ENCODE data around the gene AKAP9.
"Not testable (repeated sequence)": the region's sequence is repeated elsewhere in the genome, so short reads cannot be mapped to it uniquely, and the experiment has no call there.

AKAP9 gene

DNA sequence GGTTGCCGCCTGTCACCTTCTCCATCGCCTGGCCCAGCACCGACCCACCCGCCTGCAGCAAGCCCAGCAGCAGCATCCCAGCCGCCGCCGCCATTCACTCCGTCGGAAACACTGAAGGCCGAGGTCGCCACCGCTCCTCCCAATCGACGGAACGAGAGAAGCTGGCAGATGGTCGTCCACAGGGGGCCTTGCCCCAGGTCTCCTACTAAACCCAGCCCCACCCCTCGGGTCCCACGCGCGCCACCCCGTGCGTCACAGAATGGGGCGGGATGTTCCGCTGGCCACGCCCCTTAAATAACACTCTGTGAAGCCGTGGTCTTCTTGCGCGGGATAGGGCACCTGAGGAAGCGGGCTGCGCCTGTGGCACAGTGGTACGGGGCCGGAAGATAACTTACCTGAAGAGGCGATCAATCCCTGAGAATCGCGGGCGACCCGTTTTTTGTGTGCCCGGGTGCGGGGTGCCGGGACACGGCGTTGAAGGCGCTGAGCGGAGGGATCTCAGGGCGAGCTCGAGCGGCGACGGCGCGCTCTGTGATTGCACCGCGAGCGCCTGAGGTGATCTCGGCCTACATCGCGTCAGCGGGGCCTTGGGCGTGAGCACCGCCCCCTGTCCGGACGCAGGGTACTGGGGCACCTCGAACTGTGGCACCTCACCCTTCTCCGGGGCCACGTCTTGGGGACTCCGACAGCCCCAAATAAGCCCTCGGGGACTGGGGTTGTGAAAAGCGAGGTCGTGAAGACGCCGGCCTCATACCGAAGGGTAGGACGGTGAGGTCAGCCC is 193.8 kb downstream of the AKAP9 start, which contains the start of gene CYP51A1:
CYP51A1 (minus strand) TSS at position 207 of the 781 bp plus-strand sequence; CDS start at position 94, 113 bp downstream.
- peak; percentile 92 for DNase-seq (ENCODE audit: low spot score)

DNA sequence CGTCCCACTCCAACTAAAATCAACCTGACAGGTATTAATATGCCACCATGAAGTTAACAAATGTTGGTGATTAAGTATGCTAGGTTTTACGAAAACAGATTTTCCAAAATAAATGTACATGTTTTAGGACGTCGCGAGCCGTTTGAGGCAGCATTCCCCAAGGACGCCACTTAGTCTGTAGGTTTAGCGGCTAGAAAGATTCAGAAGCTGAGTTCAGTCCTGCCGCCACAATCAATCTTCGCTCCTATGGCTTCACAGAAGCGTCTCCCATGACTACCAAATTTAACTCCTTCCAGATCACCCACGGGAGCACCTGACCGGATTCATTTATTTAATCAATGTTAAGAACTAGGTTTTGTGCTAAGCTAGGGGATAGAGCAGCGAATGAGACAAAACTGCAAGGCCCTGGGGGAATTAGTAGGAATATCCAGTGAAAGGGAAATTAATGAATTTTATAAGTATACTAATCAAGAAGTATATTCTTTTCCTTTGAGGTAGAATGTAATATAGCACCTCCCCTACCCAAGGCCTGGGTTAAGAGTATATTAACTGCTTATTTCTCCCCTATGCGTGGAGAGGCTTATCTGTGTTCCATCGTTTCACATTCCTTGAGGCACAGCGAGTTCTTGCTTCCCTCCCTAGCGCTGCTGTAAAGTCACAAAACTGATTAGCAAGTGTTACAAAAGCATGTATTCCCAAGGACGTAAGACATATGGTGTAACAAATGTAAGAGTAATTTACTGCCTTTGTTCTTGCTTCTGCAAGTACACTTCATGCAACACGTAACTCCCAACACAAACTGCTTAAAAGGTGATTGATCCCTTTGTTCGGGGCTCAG is 194.6 kb downstream of the AKAP9 start:
- DNase-seq (ENCODE audit: low spot score) = no peak

DNA sequence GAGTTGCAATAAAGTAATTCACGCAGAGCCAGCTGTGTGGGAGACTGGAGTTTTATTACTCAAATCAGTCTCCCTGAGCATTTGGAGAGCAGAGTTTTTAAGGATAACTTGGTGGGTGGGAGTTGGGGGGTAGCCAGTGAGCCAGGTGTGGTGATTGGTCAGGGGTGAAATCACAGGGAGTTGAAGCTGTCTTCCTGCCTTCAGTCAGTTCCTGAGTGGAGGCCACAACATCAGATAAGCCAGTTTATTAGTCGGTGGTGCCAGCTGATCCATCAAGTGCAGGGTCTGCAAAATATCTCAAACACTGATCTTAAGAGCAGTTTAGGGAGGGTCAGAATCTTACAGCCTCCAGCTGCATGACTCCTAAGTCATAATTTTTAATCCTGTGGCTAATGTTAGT is 196.9 kb downstream of the AKAP9 start:
- no peak for DNase-seq (ENCODE audit: low spot score)

DNA sequence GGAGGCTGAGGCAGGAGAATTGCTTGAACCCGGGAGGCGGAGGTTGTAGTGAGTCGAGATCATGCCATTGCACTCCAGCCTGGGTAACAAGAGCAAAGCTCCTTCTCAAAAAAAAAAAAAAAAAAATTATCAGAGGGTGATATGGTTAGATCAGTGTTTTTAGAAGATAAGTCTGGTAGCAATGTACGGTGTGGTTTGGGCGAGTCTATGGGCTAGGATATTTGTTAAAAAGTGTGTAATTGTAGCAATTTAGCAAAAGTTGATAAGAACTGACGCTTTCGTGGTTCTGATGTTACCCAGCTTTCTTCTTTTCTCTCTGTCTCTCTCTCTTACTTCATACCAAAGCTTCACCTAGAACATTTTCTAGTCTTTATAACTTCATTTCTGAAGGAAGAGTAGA is 200.5 kb downstream of the AKAP9 start:
- no peak for DNase-seq (ENCODE audit: low spot score)

DNA sequence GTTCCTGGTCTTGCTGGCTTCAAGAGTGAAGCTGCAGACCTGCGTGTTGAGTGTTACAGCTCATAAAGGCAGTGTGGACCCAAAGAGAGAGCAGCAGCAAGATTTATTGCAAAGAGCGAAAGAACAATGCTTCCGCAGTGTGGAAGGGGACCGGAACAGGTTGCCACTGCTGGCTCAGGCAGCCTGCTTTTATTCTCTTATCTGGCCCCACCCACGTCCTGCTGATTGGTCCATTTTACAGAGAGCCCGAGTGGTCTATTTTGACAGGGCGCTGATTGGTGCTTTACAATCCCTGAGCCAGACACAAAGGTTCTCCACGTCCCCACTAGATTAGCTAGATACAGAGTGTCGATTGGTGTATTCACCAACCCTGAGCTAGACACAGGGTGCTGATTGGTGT is 202.1 kb downstream of the AKAP9 start:
- DNase-seq (ENCODE audit: low spot score) = not testable (repeated sequence)

DNA sequence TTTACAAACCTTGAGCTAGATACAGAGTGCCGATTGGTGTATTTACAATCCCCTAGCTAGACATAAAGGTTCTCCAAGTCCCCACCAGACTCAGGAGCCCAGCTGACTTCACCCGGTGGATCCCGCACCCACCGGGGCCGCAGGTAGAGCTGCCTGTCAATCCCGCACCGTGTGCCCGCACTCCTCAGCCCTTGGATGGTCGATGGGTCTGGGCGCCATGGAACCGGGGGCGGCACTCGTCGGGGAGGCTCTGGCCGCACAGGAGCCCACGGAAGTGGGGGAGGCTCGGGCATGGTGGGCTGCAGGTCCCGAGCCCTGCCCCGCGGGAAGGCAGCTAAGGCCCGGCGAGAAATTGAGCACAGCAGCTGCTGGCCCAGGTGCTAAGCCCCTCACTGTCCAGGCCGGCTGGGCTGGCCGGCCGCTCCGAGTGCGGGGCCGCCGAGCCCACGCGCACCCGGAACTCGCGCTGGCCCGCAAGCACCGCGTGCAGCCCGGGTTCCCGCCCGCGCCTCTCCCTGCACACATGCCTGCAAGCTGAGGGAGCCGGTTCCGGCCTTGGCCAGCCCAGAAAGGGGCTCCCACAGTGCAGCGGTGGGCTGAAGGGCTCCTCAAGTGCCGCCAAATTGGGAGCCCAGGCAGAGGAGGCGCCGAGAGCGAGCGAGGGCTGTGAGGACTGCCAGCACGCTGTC is 202.7 kb downstream of the AKAP9 start:
- not testable (repeated sequence) for DNase-seq (ENCODE audit: low spot score)

DNA sequence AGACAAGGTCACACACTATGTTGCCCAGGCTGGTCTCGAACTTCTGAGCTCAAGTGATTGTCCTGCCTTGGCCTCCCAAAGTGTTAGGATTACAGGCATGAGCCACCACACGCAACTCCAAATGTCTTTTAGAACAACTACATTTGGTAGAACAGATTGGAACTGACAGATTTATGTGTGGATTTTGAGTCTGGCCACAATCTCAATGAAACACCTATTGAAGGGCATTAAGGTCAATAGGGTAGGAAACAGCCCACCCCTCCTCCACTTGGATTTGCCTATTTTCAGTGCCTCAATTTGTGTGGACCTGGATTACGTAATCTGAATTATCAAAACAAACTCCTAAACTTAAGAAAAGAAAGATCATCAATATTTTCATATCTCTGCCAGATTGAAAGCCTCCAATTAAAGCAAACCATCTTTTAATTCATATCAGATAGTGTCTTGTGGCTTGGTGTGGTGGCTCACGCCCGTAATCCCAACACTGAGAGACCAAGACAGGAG is 209.1 kb downstream of the AKAP9 start:
- no peak for DNase-seq (ENCODE audit: low spot score)

DNA sequence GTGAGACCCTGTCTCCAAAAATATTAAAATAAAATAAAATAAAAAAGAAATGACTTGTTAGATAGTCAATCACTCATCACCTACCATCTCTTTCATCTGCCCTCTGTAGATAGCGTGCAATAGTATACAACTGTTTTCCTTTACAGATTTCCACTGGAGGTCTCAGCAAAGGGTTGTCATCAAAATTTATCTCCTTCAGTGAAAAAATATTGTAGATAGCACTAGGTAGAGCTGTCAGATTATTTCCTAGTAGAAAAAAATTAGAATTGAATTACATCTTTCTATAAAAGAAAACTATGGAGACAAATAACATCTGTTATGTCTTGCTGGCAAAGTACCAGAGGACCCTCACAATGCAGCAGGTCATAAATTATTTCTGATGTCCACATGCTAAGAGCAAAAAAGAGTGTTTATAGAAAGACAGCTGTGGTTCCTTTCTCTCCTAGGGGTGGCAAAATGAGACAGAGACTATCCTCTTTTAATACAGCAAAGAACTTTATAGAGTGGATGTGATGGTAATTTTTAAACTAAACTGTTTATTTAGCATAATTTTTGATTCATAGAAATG is 209.9 kb downstream of the AKAP9 start:
- DNase-seq (ENCODE audit: low spot score) = no peak

DNA sequence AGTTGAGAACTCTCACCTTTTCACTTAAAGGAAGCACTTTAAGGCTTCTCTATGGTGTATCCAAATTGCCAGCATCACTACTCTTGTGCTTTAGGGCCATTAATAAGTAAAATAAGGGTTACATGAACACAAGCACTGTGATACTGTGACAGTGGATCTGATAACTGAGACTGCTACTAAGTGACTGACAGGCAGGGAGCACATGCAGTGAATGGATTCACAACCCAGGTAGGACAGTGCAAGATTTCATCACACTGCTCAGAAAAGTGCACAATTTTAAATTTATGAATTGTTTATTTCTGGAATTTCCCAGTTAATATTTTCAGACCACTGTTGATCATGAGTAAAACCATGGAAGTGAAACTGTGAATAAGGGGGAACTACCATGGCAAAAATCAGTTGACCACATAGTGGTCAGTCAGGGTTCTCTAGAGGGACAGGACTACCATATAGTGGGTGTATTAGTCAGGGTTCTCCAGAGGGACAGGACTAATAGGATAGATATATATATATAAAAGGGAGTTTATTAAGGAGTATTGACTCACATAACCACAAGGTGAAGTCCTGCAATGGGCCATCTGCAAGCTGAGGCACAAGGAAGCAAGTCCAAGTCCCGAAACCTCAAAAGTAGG is 214.6 kb downstream of the AKAP9 start:
- no peak for DNase-seq (ENCODE audit: low spot score)

DNA sequence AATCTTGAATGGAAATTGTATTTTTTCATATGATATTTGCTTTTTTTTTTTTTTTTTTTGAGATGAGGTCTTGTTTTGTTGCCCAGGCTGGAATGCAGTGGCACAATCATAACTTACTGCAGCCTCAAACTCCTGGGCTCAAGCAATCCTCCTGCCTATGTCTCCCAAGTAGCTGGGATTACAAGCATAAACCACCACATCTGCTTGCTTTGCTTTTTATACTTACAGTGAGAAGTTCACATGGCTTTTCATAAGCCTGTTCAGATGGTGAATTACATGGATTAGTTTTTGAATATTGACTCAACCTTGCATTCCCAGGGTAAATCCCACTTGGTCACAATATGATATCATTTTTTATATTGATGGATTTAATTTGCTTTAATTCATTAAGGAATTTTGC is 216.3 kb downstream of the AKAP9 start:
- no peak for DNase-seq (ENCODE audit: low spot score)

DNA sequence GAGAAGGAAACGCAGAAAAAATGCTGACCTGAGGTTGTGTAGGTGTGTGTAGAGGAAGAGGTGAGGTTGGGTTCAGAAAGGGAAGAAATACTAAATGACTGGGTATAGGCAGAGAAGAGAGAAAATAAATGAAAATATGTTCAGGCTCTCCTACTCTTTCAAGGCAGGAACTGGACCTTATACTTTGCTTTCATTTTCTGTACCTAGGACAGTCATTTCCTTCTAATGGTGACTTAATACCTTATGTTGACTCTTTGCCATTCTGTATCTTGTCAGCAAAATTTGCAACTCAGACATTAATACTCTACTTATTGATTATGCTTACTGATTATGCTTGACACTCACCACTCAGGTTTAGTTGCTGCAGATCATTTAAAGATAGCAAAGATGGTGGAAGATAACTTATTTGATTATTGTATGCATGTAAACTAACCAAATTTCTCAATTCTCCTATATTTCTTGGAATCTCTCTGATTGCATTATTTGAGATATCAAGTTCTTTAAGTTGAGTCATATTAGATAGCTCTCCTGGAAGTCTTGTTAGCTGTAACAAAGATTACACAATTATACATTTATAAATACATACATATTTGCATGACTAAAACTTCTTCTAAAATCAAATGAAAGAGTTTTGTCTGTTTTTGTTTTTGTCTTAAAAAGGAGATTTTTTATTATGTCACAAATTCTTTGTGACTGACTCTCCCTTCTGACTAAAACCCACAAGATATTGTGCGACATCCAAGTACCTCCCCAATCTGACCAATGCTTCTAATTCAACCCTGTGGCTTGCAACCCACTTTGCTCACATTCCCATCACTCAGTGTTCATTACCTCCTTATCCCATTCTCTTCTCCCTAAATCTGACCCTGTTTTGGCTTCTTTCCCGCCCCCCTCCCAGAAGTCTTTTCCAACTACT is 218.3 kb downstream of the AKAP9 start:
- DNase-seq (ENCODE audit: low spot score) = no peak
